ENCODE data around the gene RFK.
"Not testable (repeated sequence)": the region's sequence is repeated elsewhere in the genome, so short reads cannot be mapped to it uniquely, and the experiment has no call there.

RFK gene

GRCh38 chr9:76372336-76372735 is 21.9 kb downstream of the RFK start:
- H3K4me3 ChIP-seq (ENCODE audit: low read depth, low read length), result no peak overlapping the region

- no peak overlapping the region for H3K4me3 ChIP-seq (ENCODE audit: low read depth, low read length)
Measured at GRCh38 chr9:76371901-76372300, 22.3 kb downstream of the RFK start.

GRCh38 chr9:76370396-76371023 is 23.7 kb downstream of the RFK start:
- H3K4me3 ChIP-seq (ENCODE audit: low read depth, low read length), result no peak overlapping the region

GRCh38 chr9:76369583-76369982 is 24.6 kb downstream of the RFK start:
- no peak overlapping the region for H3K4me3 ChIP-seq (ENCODE audit: low read depth, low read length)

- H3K4me3 ChIP-seq (ENCODE audit: low read depth, low read length), result no peak overlapping the region
Measured at GRCh38 chr9:76366275-76366674, 28.0 kb downstream of the RFK start.

- no peak overlapping the region for H3K4me3 ChIP-seq (ENCODE audit: low read depth, low read length)
Measured at GRCh38 chr9:76365028-76365427, 29.2 kb downstream of the RFK start.

GRCh38 chr9:76363032-76363395 is 31.2 kb downstream of the RFK start:
- H3K4me3 ChIP-seq (ENCODE audit: low read depth, low read length), result no peak overlapping the region

GRCh38 chr9:76362332-76363031 is 31.7 kb downstream of the RFK start:
- H3K4me3 ChIP-seq (ENCODE audit: low read depth, low read length), result not testable (repeated sequence)

- H3K4me3 ChIP-seq (ENCODE audit: low read depth, low read length), result no peak overlapping the region
Measured at GRCh38 chr9:76359766-76360165, 34.5 kb downstream of the RFK start.

GRCh38 chr9:76359365-76359764 is 34.9 kb downstream of the RFK start:
- no peak overlapping the region for H3K4me3 ChIP-seq (ENCODE audit: low read depth, low read length)

- no peak overlapping the region for H3K4me3 ChIP-seq (ENCODE audit: low read depth, low read length)
Measured at GRCh38 chr9:76358628-76359280, 35.5 kb downstream of the RFK start.

- no peak overlapping the region for H3K4me3 ChIP-seq (ENCODE audit: low read depth, low read length)
Measured at GRCh38 chr9:76357555-76357954, 36.7 kb downstream of the RFK start.

- no peak overlapping the region for H3K4me3 ChIP-seq (ENCODE audit: low read depth, low read length)
Measured at GRCh38 chr9:76355886-76356285, 38.3 kb downstream of the RFK start.

GRCh38 chr9:76354221-76354620 is 40.0 kb downstream of the RFK start:
- no peak overlapping the region for H3K4me3 ChIP-seq (ENCODE audit: low read depth, low read length)

GRCh38 chr9:76353280-76353679 is 40.9 kb downstream of the RFK start:
- H3K4me3 ChIP-seq (ENCODE audit: low read depth, low read length), result no peak overlapping the region

GRCh38 chr9:76352026-76352620 is 42.1 kb downstream of the RFK start:
- H3K4me3 ChIP-seq (ENCODE audit: low read depth, low read length), result no peak overlapping the region

- H3K4me3 ChIP-seq (ENCODE audit: low read depth, low read length), result no peak overlapping the region
Measured at GRCh38 chr9:76351006-76351405, 43.2 kb downstream of the RFK start.

- no peak overlapping the region for H3K4me3 ChIP-seq (ENCODE audit: low read depth, low read length)
Measured at GRCh38 chr9:76349865-76350264, 44.4 kb downstream of the RFK start.

- H3K4me3 ChIP-seq (ENCODE audit: low read depth, low read length), result no peak overlapping the region
Measured at GRCh38 chr9:76342858-76343257, 51.4 kb downstream of the RFK start.

- no peak overlapping the region for H3K4me3 ChIP-seq (ENCODE audit: low read depth, low read length)
Measured at GRCh38 chr9:76342201-76342600, 52.0 kb downstream of the RFK start.

GRCh38 chr9:76341616-76342015 is 52.6 kb downstream of the RFK start:
- H3K4me3 ChIP-seq (ENCODE audit: low read depth, low read length), result no peak overlapping the region

GRCh38 chr9:76338418-76338817 is 55.8 kb downstream of the RFK start:
- no peak overlapping the region for H3K4me3 ChIP-seq (ENCODE audit: low read depth, low read length)

Measured in iPS-11a (cell line).